Ecto neural progenitor cell (in vitro differentiated cells): ENCODE data around the gene TRPV3.
"Not testable (repeated sequence)": the region's sequence is repeated elsewhere in the genome, so short reads cannot be mapped to it uniquely, and the experiment has no call there.

Experiments used
- DNase-seq: peaks from one replicate; pipeline ENCODE4 v3.0.0-alpha.2; 2018; ENCODE audit warnings: low spot score

The TRPV3 gene

DNA sequence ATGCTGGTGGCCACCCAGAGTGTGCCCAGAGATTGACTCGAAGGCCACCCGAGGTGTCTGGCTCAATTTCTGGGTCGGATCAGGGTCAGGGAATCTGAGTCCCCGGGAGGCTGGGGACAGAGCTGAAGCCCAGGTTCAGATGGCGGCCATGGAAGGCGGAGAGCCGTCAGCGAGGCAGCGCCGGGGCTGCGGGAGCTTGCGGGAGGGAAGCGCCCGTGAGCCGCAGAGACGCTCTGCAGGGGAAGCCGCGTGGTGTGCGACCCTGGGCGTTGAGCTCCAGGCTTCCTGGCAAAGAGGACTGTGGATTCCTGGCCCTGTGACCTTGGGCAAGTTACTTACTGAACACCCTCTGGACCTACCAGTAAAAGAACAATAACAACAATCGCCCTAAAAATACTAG lies 85.5 kb downstream of the TRPV3 start:
- DNase-seq, result no peak

- no peak for DNase-seq
These were observed 86.0 kb downstream of the TRPV3 start, which contains the start of gene SPATA22 for GRCh38 chr17:3471599-3471998. SPATA22 (minus strand) TSS chr17:3471819; CDS start chr17:3469325, 2,494 bp downstream.

GRCh38 chr17:3469529-3469928 lies 88.1 kb downstream of the TRPV3 start:
- no peak for DNase-seq

DNA sequence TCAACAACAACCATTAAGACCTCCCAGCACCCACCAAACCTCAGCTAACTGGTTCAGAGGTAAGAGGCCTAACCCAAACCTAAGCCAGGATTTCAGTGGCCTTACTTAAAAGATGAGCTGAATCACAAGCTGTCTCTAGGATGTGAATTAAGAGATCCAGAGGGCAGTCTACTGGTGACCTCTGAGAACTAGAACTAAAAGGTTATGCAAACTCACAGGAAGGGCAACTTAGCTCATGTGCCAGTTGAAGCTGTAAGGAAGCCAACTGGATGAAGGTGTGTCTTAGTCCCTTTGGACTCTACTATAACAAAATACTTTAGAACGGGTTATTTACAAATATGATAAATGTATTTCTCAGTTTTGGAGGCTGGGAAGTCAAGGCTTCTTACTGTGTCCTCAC lies 91.3 kb downstream of the TRPV3 start:
- not testable (repeated sequence) for DNase-seq
